Fibroblast of gingiva (primary cell): ENCODE data around the gene PCDHGA1.
A peak's percentile ranks its signal among the peaks of the same experiment; 100 is the strongest.
"Not testable (repeated sequence)": the region's sequence is repeated elsewhere in the genome, so short reads cannot be mapped to it uniquely, and the experiment has no call there.

Source experiments
- DNase-seq: peaks from one replicate; pipeline ENCODE4 v3.0.0-alpha.2; 2011; ENCODE audit warnings: low read depth

PCDHGA1 gene

DNA sequence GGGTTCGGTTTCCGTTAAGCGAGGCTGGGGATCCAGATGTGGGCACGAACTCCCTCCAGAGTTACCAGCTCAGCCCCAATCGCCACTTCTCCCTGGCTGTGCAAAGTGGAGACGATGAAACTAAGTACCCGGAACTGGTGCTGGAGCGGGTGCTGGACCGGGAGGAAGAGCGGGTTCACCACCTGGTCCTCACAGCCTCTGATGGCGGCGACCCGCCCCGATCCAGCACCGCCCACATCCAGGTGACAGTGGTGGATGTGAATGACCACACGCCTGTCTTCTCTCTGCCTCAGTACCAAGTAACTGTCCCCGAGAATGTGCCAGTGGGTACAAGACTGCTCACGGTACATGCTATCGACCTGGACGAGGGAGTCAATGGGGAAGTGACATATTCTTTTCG lies 53.0 kb downstream of the PCDHGA1 start:
- DNase-seq, result no peak

DNA sequence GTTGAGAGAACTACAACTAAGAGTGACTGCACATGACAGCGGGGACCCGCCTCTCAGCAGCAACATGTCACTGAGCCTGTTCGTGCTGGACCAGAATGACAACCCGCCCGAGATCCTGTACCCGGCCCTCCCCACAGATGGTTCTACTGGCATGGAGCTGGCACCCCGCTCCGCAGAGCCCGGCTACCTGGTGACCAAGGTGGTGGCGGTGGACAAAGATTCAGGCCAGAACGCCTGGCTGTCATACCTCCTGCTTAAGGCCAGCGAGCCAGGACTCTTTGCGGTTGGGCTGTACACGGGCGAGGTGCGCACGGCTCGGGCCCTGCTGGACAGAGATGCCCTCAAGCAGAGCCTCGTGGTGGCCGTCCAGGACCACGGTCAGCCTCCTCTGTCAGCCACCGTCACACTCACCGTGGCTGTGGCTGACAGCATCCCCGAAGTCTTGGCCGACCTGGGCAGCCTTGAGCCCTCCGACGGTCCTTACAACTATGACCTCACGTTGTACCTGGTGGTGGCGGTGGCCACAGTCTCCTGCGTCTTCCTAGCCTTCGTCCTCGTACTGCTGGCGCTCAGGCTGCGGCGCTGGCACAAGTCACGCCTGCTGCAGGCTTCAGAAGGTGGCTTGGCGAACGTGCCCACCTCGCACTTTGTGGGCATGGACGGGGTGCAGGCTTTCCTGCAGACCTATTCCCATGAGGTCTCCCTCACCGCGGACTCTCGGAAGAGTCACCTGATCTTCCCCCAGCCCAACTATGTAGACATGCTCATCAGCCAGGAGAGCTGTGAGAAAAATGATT lies 54.4 kb downstream of the PCDHGA1 start:
- DNase-seq, result no peak

DNA sequence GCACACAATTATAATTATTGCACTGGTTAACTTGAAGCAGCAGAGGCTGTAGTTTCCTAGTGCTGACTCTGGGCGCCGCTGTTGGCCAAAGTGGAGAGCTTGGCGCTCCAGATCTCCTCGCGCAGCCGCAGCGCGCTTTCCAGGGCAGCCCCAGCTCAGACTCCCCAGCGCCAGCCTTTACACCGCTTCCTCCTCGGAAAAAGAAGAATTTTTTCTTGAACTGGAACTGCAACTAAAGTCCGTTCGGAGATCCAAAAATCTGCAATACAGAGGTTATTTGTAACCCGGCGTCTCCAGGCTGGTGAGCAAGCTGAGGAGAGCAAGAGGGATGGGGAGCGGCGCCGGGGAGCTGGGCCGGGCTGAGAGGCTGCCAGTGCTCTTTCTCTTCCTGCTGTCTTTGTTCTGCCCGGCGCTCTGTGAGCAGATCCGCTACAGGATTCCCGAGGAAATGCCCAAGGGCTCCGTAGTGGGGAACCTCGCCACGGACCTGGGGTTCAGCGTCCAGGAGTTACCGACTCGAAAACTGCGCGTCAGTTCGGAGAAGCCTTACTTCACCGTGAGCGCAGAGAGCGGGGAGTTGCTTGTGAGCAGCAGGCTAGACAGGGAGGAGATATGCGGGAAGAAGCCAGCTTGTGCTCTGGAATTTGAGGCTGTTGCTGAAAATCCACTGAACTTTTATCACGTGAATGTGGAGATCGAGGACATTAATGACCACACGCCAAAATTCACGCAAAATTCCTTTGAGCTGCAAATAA lies 57.4 kb downstream of the PCDHGA1 start, which contains the start of gene PCDHGB4:
Gene PCDHGB4, plus strand, starts transcription at position 142 of the 755 bp plus-strand sequence. Its CDS starts 187 bp downstream, at position 329.
- peak; percentile 13 for DNase-seq

DNA sequence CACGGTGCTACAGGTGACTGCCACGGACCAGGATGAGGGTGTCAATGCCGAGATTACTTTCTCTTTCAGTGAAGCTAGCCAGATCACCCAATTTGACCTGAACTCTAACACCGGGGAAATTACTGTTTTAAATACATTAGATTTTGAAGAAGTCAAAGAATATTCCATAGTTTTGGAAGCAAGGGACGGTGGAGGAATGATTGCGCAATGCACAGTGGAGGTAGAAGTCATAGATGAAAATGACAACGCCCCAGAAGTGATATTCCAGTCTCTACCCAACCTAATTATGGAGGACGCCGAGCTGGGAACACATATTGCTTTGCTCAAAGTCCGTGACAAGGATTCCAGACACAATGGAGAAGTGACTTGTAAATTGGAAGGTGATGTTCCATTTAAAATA lies 58.3 kb downstream of the PCDHGA1 start:
- DNase-seq, result no peak

DNA sequence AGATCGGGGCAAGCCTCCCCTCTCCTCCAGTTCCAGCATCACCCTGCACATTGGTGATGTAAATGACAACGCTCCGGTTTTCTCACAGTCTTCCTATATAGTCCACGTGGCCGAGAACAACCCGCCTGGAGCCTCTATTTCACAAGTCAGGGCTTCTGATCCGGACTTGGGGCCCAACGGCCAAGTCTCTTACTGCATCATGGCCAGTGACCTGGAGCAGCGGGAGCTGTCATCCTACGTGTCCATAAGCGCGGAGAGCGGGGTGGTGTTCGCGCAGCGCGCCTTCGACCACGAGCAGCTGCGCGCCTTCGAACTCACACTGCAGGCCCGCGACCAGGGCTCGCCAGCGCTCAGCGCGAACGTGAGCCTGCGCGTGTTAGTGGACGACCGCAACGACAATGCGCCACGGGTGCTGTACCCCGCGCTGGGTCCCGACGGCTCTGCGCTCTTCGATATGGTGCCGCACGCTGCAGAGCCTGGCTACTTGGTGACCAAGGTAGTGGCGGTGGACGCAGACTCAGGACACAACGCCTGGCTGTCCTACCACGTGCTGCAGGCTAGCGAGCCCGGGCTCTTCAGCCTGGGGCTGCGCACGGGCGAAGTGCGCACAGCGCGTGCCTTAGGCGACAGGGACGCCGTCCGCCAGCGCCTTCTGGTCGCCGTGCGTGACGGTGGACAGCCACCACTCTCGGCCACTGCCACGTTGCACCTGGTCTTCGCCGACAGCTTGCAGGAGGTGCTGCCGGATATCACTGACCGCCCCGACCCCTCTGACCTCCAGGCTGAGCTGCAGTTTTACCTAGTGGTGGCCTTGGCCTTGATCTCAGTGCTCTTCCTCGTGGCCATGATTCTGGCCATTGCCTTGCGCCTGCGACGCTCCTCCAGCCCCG lies 59.1 kb downstream of the PCDHGA1 start:
- DNase-seq, result no peak

DNA sequence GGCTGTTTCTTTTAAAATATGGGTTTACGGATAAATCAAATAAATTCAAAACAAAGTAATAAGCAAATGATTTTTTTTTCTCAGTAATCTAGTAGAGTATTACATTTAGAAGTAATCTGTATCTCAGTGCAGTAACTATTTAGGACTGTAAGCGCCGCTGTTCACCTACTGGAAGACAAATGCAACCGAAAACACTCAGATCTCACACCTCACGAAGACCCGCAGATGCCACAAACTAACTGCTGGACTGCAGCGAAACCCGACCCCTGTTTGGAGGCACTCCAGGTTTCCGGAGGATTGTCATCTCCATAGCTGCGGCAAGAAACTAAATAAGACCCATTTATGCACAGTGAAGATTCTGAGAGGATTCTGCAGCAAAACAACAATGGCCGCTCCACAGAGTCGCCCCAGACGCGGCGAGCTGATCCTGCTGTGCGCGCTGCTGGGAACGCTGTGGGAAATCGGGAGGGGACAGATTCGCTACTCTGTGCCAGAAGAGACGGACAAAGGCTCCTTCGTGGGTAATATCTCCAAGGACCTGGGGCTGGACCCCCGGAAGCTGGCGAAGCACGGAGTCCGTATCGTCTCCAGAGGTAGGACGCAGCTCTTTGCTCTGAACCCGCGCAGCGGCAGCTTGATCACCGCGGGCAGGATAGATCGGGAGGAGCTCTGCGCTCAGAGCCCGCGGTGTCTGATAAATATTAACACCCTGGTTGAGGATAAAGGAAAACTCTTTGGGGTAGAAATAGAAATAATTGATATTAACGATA lies 62.3 kb downstream of the PCDHGA1 start, which contains the start of gene PCDHGA8:
Gene PCDHGA8, plus strand, starts transcription at position 205 of the 770 bp plus-strand sequence. Its CDS starts 181 bp downstream, at position 386.
- no peak for DNase-seq

DNA sequence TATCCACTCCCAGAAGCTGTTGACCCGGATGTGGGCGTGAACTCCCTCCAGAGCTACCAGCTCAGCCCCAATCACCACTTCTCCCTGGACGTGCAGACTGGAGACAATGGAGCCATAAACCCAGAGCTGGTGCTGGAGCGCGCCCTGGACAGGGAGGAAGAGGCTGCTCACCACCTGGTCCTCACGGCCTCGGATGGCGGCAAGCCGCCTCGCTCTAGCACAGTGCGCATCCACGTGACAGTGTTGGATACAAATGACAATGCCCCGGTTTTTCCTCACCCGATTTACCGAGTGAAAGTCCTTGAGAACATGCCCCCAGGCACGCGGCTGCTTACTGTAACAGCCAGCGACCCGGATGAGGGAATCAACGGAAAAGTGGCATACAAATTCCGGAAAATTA lies 63.0 kb downstream of the PCDHGA1 start:
- DNase-seq, result no peak

DNA sequence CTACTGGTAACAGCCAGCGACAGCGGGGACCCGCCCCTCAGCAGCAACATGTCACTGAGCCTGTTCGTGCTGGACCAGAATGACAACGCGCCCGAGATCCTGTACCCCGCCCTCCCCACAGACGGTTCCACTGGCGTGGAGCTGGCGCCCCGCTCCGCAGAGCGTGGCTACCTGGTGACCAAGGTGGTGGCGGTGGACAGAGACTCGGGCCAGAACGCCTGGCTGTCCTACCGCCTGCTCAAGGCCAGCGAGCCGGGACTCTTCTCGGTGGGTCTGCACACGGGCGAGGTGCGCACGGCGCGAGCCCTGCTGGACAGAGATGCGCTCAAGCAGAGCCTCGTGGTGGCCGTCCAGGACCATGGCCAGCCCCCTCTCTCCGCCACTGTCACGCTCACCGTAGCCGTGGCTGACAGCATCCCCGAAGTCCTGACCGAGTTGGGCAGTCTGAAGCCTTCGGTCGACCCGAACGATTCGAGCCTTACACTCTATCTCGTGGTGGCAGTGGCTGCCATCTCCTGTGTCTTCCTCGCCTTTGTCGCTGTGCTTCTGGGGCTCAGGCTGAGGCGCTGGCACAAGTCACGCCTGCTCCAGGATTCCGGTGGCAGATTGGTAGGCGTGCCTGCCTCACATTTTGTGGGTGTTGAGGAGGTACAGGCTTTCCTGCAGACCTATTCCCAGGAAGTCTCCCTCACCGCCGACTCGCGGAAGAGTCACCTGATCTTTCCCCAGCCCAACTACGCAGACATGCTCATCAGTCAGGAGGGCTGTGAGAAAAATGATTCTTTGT lies 64.3 kb downstream of the PCDHGA1 start:
- DNase-seq, result not testable (repeated sequence)

DNA sequence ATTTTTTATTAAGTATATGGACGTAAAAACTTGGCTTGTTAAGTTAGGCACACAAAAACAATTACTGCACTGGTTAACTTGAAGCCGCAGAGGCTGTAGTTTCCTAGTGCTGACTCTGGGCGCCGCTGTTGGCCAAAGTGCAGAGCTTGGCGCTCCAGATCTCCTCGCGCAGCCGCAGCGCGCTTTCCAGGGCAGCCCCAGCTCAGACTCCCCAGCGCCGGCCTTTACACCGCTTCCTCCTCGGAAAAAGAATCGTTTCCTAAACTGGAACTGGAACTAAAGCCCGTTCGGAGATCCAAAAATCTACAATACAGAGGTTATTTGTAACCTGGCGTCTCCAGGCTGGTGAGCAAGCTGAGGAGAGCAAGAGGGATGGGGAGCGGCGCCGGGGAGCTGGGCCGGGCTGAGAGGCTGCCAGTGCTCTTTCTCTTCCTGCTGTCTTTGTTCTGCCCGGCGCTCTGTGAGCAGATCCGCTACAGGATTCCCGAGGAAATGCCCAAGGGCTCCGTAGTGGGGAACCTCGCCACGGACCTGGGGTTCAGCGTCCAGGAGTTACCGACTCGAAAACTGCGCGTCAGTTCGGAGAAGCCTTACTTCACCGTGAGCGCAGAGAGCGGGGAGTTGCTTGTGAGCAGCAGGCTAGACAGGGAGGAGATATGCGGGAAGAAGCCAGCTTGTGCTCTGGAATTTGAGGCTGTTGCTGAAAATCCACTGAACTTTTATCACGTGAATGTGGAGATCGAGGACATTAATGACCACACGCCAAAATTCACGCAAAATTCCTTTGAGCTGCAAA lies 67.6 kb downstream of the PCDHGA1 start, which contains the start of gene PCDHGB5:
Gene PCDHGB5, plus strand, starts transcription at position 192 of the 796 bp plus-strand sequence. Its CDS starts 181 bp downstream, at position 373.
- peak; percentile 53 for DNase-seq

DNA sequence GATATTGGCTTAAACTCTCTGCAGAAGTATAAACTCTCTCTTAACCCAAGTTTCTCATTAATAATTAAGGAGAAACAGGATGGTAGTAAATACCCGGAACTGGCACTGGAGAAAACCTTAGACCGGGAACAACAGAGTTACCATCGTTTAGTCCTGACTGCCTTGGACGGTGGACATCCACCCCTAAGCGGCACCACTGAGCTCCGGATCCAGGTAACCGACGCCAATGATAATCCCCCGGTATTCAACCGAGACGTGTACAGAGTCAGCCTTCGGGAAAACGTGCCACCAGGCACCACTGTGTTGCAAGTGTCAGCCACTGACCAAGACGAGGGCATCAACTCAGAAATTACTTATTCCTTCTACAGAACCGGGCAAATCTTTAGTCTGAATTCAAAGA lies 68.3 kb downstream of the PCDHGA1 start:
- no peak for DNase-seq

DNA sequence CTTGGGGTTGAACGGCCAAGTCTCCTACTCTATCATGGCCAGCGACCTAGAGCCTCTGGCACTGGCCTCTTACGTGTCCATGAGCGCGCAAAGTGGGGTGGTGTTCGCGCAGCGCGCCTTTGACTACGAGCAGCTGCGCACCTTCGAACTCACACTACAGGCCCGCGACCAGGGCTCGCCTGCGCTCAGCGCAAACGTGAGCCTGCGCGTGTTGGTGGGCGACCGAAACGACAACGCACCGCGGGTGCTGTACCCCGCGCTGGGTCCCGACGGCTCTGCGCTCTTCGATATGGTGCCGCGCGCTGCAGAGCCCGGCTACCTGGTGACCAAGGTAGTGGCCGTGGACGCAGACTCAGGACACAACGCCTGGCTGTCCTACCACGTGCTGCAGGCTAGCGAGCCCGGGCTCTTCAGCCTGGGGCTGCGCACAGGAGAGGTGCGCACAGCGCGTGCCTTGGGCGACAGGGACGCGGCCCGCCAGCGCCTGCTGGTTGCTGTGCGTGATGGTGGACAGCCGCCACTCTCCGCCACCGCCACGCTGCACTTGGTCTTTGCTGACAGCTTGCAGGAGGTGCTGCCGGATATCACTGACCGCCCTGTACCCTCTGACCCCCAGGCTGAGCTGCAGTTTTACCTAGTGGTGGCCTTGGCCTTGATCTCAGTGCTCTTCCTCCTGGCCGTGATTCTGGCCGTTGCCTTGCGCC lies 69.4 kb downstream of the PCDHGA1 start:
- no peak for DNase-seq

DNA sequence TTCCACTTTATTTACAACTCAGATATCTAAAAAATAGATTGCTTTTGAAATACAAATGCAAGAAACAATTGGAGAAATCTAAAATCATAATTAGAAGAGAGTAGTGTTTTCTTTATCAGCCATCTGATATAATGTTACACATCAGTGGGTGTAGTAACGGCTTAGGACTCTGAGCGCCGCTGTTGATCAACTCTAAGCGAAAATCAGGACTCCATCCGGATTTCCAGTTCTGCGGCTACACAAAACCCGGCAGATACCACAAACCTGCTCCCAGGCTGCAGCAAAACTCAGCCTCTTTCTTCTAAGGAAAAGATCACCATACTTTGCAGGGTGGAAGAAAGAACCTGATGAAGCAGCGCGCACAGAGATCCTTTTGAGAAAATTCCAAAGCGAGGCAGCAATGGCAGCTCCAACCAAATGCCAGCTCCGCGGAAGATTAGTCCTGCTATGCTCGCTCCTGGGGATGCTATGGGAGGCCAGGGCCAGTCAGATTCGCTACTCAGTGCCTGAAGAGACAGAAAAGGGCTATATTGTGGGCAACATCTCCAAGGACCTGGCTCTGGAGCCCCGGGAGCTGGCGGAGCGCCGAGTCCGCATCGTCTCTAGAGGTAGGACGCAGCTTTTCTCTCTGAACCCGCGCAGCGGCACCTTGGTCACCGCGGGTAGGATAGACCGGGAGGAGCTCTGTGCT lies 72.4 kb downstream of the PCDHGA1 start, which contains the start of gene PCDHGA9:
Gene PCDHGA9, plus strand, starts transcription at position 226 of the 691 bp plus-strand sequence. Its CDS starts 175 bp downstream, at position 401.
- DNase-seq, result no peak

DNA sequence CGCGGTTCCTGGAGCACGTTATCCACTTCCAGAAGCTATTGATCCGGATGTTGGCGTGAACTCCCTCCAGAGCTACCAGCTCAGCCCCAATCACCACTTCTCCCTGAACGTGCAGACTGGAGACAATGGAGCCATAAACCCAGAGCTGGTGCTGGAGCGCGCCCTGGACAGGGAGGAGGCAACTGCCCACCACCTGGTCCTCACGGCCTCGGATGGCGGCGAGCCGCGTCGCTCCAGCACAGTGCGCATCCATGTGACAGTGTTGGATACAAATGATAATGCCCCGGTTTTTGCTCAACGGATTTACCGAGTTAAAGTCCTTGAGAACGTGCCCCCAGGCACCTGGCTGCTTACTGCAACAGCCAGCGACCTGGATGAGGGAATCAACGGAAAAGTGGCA lies 73.1 kb downstream of the PCDHGA1 start:
- no peak for DNase-seq

DNA sequence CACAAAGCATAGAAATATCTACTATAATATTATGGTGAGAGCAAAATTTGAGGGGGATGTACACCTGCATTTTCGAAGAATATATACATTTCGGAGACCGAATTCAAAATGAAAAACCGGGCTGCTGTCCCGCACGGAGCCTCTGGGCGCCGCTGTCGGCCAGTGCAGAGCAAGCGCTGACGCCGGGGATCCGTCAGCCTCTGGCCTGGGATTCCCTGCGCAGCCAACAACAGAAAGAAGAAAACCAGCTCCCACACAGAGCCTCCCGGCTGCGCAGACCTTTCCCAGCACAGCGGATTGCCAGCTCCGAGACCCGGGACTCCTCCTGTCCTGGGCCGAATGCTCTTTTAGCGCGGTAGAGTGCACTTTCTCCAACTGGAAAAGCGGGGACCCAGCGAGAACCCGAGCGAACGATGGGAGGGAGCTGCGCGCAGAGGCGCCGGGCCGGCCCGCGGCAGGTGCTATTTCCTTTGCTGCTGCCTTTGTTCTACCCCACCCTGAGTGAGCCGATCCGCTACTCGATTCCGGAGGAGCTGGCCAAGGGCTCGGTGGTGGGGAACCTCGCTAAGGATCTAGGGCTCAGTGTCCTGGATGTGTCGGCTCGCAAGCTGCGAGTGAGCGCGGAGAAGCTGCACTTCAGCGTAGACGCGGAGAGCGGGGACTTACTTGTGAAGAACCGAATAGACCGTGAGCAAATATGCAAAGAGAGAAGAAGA lies 77.6 kb downstream of the PCDHGA1 start, which contains the start of gene PCDHGB6:
Gene PCDHGB6, plus strand, starts transcription at position 232 of the 716 bp plus-strand sequence. Its CDS starts 182 bp downstream, at position 414.
- peak; percentile 26 for DNase-seq

DNA sequence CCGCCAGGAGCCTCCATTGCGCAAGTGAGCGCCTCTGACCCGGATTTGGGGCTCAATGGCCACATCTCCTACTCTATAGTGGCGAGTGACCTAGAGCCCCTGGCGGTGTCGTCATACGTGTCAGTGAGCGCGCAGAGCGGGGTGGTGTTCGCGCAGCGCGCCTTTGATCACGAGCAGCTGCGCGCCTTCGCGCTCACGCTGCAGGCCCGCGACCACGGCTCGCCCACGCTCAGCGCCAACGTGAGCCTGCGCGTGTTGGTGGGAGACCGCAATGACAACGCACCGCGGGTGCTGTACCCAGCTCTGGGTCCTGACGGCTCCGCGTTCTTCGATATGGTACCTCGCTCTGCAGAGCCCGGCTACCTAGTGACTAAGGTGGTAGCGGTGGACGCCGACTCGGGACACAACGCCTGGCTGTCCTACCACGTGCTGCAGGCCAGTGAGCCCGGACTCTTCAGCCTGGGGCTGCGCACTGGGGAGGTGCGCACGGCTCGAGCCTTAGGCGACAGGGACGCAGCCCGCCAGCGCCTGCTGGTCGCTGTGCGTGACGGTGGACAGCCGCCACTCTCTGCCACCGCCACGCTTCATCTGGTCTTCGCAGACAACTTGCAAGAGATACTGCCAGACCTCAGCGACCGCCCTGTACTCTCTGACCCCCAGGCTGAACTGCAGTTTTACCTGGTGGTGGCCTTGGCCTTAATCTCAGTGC lies 79.4 kb downstream of the PCDHGA1 start:
- DNase-seq, result no peak

DNA sequence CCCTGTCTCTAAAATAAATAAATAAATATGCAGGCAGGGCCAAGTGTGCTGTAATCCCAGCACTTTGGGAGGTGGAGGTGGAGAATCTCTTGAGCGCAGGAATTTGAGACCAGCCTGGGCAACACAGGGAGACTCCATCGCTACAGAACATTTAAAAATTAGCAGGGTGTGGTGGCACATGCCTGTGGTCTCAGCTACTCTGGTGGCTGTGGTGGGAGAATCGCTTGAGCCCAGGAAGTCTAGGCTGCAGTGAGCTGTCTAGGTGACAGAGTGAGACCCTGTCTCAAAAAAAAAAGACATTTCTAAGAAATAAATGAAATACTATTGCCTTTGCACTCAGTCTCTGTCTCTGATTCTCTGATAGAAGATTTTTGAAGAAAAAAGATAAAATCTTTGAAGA lies 81.3 kb downstream of the PCDHGA1 start:
- DNase-seq, result no peak
